ENCODE measurements around the gene ITGAX. TPM values are rescaled to one million over a fixed set of nuclear protein-coding genes. Genes with fewer than 3 reads are reported as not detected.
A peak's percentile ranks its signal among the peaks of the same experiment; 100 is the strongest.

ITGAX gene
- total RNA-seq, 1 donor from 2014 or later, result 1.4 TPM

DNA sequence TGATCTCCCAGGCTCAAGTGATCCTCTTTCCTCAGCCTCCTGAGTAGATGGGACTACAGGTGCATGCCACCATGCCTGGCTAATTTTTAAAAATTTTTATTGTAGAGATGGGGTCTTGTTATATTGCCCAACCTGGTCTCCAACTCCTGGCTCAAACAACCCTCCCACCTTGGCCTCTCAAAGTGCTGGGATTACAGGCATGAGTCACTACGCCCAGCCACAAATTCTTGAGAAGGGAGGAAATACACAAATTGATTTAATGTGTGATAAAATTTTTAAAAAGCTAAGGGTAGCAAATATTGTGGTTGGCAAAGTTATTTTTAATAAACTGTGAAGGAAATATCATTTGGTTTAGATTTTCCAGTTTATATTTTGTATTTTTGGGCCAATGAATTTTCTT lies 47.7 kb downstream of the ITGAX start:
- H3K36me3 ChIP-seq, result no peaks in the 10 kb centered on the region
- DNase-seq, result no peak
- peaks cover 7% of the 10 kb centered on the region for H3K9me3 ChIP-seq (replicated peaks)
- TF ChIP-seq, protein P1, sequence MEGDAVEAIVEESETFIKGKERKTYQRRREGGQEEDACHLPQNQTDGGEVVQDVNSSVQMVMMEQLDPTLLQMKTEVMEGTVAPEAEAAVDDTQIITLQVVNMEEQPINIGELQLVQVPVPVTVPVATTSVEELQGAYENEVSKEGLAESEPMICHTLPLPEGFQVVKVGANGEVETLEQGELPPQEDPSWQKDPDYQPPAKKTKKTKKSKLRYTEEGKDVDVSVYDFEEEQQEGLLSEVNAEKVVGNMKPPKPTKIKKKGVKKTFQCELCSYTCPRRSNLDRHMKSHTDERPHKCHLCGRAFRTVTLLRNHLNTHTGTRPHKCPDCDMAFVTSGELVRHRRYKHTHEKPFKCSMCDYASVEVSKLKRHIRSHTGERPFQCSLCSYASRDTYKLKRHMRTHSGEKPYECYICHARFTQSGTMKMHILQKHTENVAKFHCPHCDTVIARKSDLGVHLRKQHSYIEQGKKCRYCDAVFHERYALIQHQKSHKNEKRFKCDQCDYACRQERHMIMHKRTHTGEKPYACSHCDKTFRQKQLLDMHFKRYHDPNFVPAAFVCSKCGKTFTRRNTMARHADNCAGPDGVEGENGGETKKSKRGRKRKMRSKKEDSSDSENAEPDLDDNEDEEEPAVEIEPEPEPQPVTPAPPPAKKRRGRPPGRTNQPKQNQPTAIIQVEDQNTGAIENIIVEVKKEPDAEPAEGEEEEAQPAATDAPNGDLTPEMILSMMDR (IDR thresholded peaks at IDR 0.05; ENCODE audit: borderline replicate concordance), result no peak
- peaks cover 14% of the 10 kb centered on the region for H3K27me3 ChIP-seq (ENCODE audit: low read depth)
- no peak overlapping the region for H3K4me3 ChIP-seq
- H3K27ac ChIP-seq (replicated peaks), result no peak overlapping the region
- intact Hi-C loops (cut with micrococcal nuclease), result no loop called here
- no peaks in the 10 kb centered on the region for H3K4me1 ChIP-seq

DNA sequence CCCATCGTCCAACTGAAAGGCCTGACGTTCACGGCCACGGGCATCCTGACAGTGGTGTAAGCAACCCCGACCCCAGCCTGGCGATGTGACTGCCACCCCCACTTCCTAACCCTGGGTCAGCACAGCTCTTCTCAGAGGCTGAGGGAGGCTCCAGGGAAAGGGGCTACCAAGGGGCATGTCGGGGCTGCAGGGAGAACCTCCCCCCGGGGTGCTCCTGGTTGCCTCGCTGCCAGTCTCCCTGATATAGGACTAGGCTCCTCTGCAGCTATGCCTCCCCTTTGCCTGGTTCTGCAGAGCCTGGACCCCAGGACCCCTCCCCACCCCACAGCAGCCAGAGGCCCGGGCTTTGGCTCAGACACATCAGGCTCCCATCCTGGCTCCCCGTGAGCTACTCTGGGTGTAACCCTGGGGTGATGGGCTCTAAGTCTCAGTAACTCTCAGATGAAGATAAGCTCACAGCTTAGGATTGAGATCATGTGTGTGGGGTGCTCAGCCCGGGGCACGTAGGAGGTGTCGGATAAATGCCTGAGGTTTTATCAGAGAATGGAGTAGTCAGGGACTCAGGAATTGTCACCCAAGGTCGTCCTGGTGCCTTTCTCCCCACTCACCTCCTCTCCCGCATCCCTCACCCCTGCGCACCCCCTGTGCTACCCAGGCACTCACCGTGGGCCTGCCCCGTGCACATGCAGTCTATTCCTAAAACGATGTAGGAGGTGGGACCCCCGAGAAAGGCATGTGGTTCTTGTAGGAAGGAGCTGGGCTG lies 48.8 kb downstream of the ITGAX start:
- DNase-seq, result no peak
- H3K36me3 ChIP-seq, result no peaks in the 10 kb centered on the region
- TF ChIP-seq, protein P1 (IDR thresholded peaks at IDR 0.05; ENCODE audit: borderline replicate concordance), result no peak
- no peak overlapping the region for H3K27ac ChIP-seq (replicated peaks)
- intact Hi-C loops (cut with micrococcal nuclease), result no loop called here
- peaks cover 7% of the 10 kb centered on the region for H3K9me3 ChIP-seq (replicated peaks)
- peak overlapping the region; percentile 45 for H3K4me3 ChIP-seq
- H3K27me3 ChIP-seq (ENCODE audit: low read depth), result peaks cover 17% of the 10 kb centered on the region
- no peaks in the 10 kb centered on the region for H3K4me1 ChIP-seq

- Histone ChIP-seq H3K36me3 (no peaks in the 10 kb centered on the region), H3K4me1 (no peaks in the 10 kb centered on the region), H3K27me3 (ENCODE audit: low read depth) (peaks cover 22% of the 10 kb centered on the region), H3K27ac (replicated peaks) (no peak overlapping the region), H3K4me3 (peak overlapping the region; percentile 45), H3K9me3 (replicated peaks) (peaks cover 5% of the 10 kb centered on the region)
- TF ChIP-seq, protein P1 (IDR thresholded peaks at IDR 0.05; ENCODE audit: borderline replicate concordance), result no peak
- DNase-seq, result no peak
- intact Hi-C loops (cut with micrococcal nuclease), result no loop called here
Measured at GRCh38 chr16:31404353-31405064, 49.5 kb downstream of the ITGAX start.

GRCh38 chr16:31407406-31407805 lies 52.4 kb downstream of the ITGAX start:
- H3K9me3 ChIP-seq (replicated peaks), result no peaks in the 10 kb centered on the region
- TF ChIP-seq, protein P1 (IDR thresholded peaks at IDR 0.05; ENCODE audit: borderline replicate concordance), result no peak
- intact Hi-C loops (cut with micrococcal nuclease), result no loop called here

DNA sequence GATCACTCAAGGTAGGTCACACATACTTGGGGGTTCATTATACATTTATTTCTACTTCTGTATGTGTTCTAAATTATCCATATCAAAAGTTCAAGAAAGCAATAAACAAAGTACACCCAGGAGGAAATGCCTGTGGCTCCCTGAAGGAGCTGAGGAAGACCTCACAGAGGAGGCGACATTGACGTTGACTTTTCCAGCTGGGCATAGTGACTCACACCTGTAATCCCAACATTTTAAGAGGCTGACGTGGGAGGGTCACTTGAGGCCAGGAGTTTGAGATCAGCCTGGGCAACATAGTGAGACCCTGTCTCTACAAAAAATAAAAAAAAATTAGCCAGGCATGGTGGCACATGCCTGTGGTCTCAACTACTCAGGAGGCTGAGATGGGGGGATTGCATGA lies 54.5 kb downstream of the ITGAX start:
- H3K9me3 ChIP-seq (replicated peaks), result no peaks in the 10 kb centered on the region
- no peaks in the 10 kb centered on the region for H3K36me3 ChIP-seq
- DNase-seq, result no peak
- TF ChIP-seq, protein P1 (IDR thresholded peaks at IDR 0.05; ENCODE audit: borderline replicate concordance), result no peak
- intact Hi-C loops (cut with micrococcal nuclease), result no loop called here
- H3K27ac ChIP-seq (replicated peaks), result no peak overlapping the region
- no peaks in the 10 kb centered on the region for H3K4me1 ChIP-seq
- H3K4me3 ChIP-seq, result no peak overlapping the region
- H3K27me3 ChIP-seq (ENCODE audit: low read depth), result peaks cover 31% of the 10 kb centered on the region

More at GRCh38 chr16:31407406-31407805, 52.4 kb downstream of the ITGAX start:
- Histone ChIP-seq H3K36me3 (no peaks in the 10 kb centered on the region), H3K4me1 (no peaks in the 10 kb centered on the region), H3K4me3 (no peak overlapping the region), H3K27me3 (ENCODE audit: low read depth) (peaks cover 29% of the 10 kb centered on the region), H3K27ac (replicated peaks) (no peak overlapping the region)
- DNase-seq, result no peak

Measured in left ventricle myocardium inferior (tissue), 1 donor.